Anterior cingulate cortex (tissue), 58 donors: ENCODE results near the gene HKDC1.
"Not testable (repeated sequence)": the region's sequence is repeated elsewhere in the genome, so short reads cannot be mapped to it uniquely, and the experiment has no call there.

Source experiments
- DNase-seq, 58 donors: peaks; one replicate each; lab custom pipeline; 2025; lab: John Stamatoyannopoulos, UW

HKDC1 gene, protein sequence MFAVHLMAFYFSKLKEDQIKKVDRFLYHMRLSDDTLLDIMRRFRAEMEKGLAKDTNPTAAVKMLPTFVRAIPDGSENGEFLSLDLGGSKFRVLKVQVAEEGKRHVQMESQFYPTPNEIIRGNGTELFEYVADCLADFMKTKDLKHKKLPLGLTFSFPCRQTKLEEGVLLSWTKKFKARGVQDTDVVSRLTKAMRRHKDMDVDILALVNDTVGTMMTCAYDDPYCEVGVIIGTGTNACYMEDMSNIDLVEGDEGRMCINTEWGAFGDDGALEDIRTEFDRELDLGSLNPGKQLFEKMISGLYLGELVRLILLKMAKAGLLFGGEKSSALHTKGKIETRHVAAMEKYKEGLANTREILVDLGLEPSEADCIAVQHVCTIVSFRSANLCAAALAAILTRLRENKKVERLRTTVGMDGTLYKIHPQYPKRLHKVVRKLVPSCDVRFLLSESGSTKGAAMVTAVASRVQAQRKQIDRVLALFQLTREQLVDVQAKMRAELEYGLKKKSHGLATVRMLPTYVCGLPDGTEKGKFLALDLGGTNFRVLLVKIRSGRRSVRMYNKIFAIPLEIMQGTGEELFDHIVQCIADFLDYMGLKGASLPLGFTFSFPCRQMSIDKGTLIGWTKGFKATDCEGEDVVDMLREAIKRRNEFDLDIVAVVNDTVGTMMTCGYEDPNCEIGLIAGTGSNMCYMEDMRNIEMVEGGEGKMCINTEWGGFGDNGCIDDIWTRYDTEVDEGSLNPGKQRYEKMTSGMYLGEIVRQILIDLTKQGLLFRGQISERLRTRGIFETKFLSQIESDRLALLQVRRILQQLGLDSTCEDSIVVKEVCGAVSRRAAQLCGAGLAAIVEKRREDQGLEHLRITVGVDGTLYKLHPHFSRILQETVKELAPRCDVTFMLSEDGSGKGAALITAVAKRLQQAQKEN

DNA sequence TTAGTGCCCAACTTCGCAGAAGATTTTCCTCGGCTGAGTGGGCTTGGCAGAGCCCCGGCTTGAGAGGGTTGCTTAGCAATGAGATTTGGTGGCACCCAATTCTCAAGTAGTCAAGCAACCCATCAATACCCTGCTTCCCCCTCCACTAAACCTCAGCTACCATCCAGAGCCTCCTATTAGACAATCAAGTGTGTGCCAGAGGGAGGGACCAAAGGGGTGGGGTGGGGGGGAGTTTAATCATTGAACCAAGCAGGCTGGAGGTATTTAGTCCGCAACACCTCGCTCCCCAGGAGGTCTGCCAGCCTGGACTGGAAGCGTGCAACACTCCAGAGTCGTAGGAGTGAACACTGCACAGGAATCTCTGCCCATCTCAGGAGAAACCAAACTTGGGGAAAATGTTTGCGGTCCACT is at the start of gene HKDC1:
Gene HKDC1, plus strand, starts transcription at position 292 of the 411 bp plus-strand sequence. Its CDS starts 104 bp downstream, at position 396.
- peak in 5 of 58 donors; percentile 7 to 26 (median 8) for DNase-seq

DNA sequence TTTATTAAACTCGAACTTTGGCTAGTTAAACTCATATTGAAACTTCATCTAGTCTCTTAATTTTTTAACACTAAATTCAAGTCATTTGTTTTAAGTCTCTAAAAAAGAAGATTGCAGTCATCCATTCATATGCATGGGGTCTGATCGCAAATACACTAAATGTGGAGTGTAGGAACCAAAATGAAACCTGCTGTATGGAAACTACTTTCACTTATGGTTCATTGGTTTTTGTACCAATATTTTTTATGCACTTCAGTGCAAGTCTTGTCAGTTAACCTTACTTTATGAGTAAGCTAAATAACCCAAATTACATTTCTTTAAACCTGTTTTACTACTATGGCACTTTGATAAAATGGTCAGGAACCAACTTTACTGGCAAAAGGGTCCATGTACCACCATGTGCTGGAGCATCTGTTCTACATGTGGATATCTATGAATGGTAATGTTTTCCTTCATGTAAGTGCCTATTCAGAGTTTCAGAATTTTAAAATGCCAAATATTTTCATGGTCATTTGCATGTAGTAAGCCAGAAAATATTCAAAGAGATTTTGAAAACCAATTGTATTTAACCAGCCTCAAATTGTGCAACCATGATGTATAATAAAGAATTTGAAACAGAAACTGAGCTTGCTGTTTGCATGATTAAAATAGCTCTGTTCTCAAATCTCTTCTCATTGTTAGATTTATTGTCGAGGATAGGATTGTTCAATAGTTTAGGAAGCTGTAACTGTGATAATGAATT is 47.7 kb upstream of the HKDC1 start:
- DNase-seq: no peak

DNA sequence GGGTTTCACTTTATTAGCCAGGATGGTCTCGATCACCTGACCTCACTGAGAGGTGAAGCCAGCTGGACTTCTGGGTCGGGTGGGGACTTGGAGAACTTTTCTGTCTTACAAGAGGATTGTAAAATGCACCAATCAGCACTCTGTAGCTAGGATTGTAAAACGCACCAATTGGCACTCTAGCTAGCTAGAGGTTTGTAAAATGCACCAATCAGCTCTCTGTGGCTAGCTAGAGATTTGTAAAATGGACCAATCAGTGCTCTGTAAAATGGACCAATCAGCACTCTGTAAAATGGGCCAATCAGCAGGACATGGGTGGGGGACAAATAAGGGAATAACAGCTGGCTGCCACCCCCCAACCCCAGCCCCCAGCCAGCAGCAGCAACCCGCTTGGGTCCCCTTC is 44.8 kb upstream of the HKDC1 start:
- DNase-seq: not testable (repeated sequence)

DNA sequence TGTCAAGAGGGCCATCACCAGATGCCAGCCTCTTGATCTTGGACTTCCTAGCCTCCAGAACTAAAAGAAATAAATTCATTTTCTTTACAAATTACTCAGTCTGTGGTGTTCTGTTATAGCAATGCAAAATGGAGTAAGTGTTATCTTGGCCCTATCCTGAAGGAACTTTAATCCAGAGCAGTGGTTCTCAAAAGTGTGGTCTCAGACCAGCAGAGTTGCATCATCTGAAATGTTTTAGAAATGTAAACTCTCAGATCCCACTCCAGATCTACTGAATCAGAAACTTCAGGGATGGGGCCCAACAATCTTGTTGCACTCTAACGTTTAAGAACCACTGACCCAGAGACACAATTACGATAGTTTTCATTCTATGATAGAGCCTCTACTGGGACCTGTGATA is 43.3 kb upstream of the HKDC1 start:
- DNase-seq: no peak

DNA sequence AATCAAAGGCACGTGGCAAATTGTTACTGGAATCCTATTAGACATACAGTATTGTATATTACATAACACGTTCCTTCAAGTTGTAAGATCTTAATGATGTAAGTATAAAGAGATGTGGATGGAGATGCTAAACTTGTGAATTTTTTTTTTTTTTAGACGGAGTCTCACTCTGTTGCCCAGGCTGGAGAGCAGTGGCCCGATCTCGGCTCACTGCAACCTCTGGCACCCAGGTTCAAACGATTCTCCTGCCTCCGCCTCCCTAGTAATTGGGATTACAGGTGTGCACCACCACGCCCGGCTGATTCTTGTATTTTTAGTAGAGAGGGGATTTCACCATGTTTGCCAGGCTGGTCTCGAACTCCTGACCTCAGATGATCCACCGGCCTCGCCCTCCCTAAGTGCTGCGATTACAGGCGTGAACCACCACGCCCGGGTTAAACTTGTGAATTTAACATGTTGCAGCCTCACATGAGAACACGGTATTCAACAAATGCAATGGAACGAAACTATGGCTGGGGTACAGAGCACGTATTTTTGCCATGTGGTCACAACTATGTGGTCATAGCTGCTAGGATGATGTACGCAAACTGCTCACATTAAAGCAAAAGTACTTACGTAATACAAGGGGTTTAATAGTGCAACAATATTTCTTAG is 40.9 kb upstream of the HKDC1 start:
- peak in 10 of 58 donors; percentile 0 to 23 (median 6) for DNase-seq

DNA sequence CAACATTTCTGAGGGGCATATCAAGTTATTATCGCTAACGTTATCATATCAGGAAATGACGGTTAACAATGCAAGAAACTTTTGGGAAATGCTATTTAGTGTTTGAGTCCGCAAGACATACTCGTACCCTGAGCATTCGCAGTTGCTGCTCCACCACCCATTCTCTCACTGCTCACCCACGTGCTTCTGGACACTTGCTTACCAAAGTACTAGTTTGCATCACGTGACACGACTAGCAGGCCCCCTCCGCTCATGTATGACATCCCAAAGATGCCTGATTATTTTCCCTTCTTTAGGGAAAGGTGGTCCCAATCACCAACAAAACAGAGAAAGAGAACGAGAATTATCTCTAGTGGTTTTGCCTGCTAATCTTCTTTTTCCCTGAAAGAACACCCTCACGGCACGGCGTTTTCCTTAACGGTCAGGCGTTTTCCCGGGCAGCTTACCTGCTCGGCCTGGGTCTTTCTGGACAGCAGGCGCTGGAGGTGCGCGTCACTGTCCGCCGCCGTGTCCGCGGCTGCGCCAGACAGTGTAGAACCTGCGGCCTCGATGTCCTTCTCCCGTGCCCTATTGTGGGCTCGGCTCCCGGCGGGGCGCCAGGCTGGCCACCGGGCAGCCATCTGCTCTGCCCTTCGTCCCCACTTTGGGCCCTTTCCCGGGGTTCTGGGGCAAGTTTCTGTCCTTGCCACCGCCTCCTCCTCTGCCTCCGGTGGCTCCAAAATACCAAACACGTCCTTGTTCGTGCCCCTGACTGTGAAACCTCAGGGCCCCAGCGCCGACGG is 40.2 kb upstream of the HKDC1 start, which contains the start of gene SUPV3L1:
Gene SUPV3L1, plus strand, starts transcription at position 492 of the 782 bp plus-strand sequence. Its CDS starts 58 bp downstream, at position 550.
- DNase-seq: peak; percentile 61 to 98 (median 91)

DNA sequence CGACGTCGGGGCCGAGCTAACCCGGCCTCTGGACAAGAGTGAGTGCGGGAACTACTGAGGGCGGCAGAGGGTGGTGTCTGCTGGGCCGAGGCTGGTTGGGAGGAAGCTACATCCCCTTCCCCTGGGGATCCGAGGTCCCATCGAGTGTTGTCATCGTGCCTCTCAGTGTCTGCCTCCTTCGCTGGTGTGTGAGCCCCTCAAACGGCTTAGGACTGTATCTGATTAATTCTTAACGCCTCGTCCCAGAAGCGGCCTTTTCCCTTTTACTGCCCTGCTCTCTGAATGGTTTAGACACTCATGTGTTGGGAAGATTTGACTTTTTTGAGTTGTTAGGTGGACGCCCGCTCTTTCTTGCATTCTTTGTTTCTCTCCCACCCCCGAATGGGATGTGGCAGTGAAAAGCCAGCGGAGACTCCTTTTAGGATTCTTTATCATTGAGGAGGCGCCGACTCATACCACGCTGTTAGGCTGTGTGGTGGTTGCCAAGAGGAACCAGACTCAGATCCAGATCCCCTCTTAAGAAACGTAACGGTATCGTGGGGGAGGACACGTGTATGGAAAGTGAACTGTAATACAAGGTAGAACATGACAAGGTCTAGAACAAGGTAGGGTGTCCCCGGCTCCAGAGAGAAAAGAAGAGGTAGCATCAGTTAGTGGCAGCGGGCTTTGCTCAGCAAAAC is 39.5 kb upstream of the HKDC1 start:
- DNase-seq: peak in 6 of 58 donors; percentile 3 to 43 (median 30)

DNA sequence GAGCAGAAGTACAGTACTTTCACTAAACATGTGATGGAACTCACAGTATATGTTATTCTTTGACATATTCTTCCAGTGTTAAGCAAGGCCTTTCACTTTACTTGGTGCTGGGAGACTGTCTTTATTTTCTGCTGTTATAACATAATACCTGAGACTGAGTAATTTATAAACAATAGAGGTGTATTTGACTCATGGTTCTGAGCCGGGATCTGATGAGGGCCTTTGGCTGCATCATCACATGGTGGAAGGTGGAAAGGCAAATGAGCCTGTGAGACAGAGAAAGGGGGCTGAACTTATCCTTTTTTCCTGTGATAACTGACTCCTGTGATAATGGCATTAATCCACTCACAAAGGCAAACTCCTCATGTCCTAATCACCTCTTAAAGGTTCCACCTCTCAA is 38.7 kb upstream of the HKDC1 start:
- no peak for DNase-seq

DNA sequence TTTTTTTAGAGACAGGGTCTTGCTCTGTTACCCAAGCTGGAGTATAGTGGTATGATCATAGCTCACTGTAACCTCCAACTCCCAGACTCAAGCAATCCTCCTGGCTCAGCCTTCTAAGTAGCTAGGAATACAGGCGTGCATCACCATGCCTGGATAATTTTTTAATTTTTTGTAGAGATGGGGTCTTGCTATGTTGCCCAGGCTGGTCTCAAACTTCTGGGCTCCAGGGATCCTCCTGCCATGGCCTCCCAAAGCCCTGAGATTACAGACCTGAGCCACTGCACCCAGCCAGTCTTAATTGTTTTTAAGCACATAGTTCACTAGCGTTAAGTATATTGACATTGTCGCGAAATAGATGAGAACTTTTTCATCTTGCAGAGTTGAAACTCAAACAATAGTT is 38.1 kb upstream of the HKDC1 start:
- no peak for DNase-seq

DNA sequence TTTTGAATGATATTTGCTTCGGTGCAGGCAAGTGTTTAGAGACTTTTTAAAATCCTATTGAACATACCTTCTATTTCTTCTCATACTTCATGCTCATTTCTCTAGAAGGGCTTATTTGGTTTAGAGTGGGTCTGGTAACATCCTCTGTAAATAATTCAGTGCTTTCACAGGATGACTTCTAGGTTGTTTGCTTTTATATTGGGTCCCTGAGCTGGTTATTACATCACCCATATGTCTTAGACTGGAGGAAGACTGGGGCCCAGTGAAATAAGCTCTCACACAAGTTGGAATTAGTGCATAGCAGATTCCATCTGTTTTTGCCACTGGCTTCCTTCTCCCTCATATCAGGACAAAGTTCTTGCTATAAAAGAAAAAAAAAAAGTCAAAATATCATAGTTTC is 33.6 kb upstream of the HKDC1 start:
- DNase-seq: no peak

DNA sequence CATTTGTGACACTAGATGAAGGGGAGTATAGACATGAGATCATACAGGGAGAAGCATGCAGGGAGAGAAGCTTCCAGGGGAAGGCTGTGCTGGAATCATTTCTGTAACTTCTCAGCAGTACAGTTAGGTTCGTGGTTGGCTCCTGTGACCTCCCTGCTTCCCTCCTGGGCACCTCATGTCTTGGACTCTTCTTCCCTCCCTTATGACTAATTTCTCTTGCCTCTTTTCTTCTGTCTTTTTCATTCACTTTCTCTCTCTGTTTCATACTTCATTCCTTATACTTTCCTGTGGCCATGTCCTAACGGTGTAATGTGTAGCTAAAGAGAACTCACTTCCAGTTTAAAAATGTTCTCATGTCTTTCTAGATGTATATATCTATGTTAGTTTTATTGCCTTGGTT is 19.1 kb upstream of the HKDC1 start:
- DNase-seq: no peak

DNA sequence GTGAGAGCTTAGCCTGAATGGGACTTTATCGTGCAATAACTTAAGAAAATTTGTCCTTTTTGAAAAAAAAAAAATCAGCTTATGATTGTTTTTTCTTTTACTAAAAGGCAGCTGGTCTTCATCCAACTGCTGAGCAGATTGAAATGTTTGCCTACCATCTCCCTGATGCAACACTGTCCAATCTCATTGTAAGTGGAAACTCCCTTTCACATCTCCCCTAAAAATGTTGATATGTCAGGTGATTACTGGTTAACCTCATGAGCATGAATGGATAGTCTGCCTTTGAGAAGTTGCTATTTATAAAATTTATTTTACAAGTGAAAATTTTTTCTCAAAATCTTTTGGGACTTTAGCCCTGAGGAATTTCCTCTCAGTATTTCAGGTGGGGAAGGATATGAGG is 17.8 kb upstream of the HKDC1 start:
- DNase-seq: no peak

DNA sequence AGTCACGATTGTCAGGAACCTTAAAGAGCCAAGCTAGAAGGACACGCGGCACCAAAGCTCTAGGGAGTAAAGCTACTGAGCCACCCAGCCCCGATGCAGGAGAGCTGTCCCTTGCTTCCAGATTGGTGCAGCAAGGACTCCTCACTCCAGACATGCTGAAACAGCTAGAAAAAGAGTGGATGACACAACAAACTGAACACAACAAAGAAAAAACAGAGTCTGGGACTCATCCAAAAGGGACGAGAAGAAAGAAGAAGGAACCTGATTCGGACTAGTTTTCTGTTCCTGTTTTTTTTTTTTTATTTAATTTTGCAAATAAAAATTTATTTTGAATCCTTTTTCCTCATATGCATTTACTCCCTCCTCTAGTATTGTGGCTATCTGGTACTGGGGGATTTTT is 11.4 kb upstream of the HKDC1 start:
- no peak for DNase-seq

DNA sequence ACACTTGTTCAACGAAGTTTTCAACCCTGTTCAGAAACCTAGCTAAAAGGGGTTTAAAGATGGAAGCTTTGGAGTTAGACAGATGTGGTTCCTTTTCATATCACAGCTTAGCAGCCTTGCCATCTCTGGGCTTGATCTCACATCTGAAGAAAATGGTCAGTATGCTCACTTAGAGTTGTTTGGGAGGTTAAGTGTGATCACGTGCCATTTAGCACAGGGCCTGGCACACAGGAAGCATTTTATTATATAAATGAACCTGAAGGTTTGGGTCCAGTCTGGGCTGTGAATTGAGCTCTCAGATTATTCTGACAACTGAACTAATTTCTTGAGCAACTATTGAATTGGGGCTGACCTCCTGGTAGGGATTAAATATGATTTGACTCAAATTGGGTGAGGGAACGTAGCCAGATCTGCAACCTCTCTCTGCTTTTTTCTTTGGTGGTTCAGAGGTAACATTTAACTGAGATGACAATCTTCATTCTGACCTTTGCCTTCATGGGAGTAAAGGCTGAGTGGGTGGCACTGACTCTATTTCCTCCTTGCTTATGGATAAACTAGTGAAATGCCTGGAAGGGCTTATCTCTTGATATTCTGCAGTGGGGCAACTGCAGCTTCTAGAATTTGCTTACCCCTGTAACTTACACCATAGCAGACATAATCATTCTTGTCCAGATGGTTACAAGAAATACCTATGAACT is 10.2 kb upstream of the HKDC1 start:
- no peak for DNase-seq

DNA sequence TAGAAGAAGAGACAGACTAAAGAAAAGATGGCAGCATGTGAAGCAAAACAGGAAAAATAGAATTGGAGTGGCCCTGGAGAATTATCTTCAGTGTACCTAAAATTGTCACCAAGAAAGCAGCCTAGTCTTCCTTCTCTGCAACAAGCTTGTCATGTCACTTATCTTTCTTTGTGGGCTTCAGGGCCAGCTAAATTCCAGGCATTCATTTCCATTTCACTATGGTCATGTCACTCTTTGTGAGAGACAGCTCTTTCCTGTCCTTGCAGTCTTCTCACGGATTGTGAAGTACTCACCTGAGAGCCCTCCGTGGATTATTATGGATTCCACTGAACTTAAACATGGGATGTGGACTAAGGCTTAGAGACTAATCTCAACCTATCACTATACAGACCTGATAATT is 9.0 kb upstream of the HKDC1 start:
- no peak for DNase-seq

DNA sequence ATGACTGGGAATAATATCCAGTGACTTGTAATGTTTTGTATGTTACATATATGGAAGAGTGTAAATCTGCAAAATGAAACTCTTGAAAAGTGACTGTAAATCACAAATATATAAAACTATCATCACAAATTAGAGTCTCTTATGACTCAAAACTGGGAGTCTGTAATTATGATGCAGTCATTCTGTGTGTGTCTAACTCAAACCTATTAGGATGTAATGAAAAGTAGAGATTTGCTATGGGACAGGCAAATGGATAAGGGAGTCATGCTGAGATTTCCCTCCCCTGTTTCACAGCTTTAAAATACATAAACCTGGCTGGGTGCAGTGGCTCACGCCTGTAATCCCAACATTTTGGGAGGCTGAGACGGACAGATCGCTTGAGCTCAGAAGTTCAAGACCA is 8.6 kb upstream of the HKDC1 start:
- no peak for DNase-seq

DNA sequence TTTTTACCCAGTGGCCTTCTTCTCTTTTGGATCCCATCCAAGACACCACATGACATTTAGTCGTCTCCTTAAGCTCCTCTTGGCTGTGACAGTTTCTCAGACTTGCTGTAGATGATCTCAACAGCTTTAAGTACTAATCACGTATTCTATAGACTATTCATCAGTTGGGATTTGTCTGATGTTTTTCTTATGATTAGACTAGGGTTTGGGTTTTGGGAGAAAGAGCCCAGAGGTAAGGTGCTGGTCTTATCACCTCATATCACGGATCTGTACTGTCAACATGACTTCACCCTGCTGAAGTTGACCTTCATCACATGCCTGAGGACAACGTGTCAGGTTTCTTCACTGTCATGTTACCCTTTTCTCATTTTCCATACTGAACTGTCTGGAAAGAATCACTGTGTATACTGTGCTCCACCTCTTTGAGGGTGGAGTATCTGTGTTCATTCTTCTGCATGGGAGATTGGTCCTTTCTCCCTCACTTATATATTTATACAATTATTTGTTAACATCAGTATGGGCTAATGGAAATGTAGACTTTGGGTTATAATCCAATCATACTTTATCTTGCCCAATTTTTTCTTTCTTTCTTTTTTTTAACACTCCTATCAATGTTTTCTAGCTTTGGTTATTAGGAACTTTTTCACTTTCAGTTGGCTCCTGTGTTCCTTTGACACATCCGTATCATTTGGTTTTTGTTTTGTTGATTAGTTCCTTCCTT is 6.4 kb upstream of the HKDC1 start:
- DNase-seq: no peak
